ENCODE data around the gene ERCC6L2.

- TF ChIP-seq TAF1 (IDR thresholded peaks at IDR 0.05; ENCODE audit: borderline replicate concordance, low read depth, low read length): no peak
- no peak for TF ChIP-seq NR2C2 (IDR thresholded peaks at IDR 0.05; ENCODE audit: borderline replicate concordance, control insufficient read depth, insufficient read length, low read depth)
- TF ChIP-seq RAD21 (IDR thresholded peaks at IDR 0.05; ENCODE audit: insufficient read depth, low read depth, low read length): no peak
- TF ChIP-seq, protein P1, sequence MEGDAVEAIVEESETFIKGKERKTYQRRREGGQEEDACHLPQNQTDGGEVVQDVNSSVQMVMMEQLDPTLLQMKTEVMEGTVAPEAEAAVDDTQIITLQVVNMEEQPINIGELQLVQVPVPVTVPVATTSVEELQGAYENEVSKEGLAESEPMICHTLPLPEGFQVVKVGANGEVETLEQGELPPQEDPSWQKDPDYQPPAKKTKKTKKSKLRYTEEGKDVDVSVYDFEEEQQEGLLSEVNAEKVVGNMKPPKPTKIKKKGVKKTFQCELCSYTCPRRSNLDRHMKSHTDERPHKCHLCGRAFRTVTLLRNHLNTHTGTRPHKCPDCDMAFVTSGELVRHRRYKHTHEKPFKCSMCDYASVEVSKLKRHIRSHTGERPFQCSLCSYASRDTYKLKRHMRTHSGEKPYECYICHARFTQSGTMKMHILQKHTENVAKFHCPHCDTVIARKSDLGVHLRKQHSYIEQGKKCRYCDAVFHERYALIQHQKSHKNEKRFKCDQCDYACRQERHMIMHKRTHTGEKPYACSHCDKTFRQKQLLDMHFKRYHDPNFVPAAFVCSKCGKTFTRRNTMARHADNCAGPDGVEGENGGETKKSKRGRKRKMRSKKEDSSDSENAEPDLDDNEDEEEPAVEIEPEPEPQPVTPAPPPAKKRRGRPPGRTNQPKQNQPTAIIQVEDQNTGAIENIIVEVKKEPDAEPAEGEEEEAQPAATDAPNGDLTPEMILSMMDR (IDR thresholded peaks at IDR 0.05 in 2 of 3, conservative IDR thresholded peaks at IDR 0.05 in 1 of 3; ENCODE audit: control insufficient read depth in 2 of 3, extremely low read depth in 1 of 3, insufficient read depth in 1 of 3, low read depth in 3 of 3, low read length in 3 of 3): no peak
- no peak for TF ChIP-seq HDAC2 (IDR thresholded peaks at IDR 0.05)
Observed at GRCh38 chr9:95887926-95888497, 12.5 kb downstream of the ERCC6L2 start.

Data from GM12878 (cell line).